Heart left ventricle (tissue), 16 donors: ENCODE data around the gene SWAP70. TPM values are rescaled to one million over a fixed set of nuclear protein-coding genes. Genes with fewer than 3 reads are reported as not detected.

Experiments used
- ATAC-seq, 4 donors: fragments of 200-7000 bp; cut with Tn5 transposase; one replicate each; pipeline ENCODE4 v1.9.1; 2020 to 2022; ENCODE audit warnings: moderate library complexity in 4 of 4, mild to moderate bottlenecking in 3 of 4, moderate number of reproducible peaks in 1 of 4
- DNase-seq, 5 donors: peaks; one replicate each; pipeline ENCODE4 v3.0.0-alpha.2; 2020
- H3K27ac ChIP-seq, 12 donors: fragments of 200-600 bp; sonication (generic) in 4 of 12; one replicate each; pipeline versions ENCODE4 v1.5.0 to v1.8.0; 2016 to 2022; ENCODE audit warnings: mild to moderate bottlenecking in 2 of 12
- H3K27me3 ChIP-seq, 9 donors: fragments of 200-600 bp; sonication (generic) in 2 of 9; one replicate each; pipeline versions ENCODE4 v1.5.1 to v1.8.0; 2016 to 2022; ENCODE audit warnings: mild to moderate bottlenecking in 3 of 9
- H3K36me3 ChIP-seq, 9 donors: fragments of 200-600 bp; sonication (generic) in 2 of 9; one replicate each; pipeline versions ENCODE4 v1.5.0 to v1.8.0; 2018 to 2022; ENCODE audit warnings: mild to moderate bottlenecking in 2 of 9
- H3K4me1 ChIP-seq, 12 donors: fragments of 200-600 bp; sonication (generic) in 4 of 12; one replicate each; pipeline versions ENCODE4 v1.5.0 to v1.8.0; 2016 to 2022; ENCODE audit warnings: mild to moderate bottlenecking in 3 of 12
- H3K4me3 ChIP-seq, 12 donors: fragments of 200-600 bp; sonication (generic) in 4 of 12; one replicate each; pipeline versions ENCODE4 v1.5.0 to v1.8.0; 2017 to 2022; ENCODE audit warnings: mild to moderate bottlenecking in 9 of 12, moderate library complexity in 4 of 12
- H3K9me3 ChIP-seq, 12 donors: fragments of 200-600 bp; sonication (generic) in 4 of 12; one replicate each; pipeline versions ENCODE4 v1.5.0 to v1.8.0; 2016 to 2022; ENCODE audit warnings: mild to moderate bottlenecking in 1 of 12
- CTCF ChIP-seq, 12 donors: fragments of 200-600 bp; sonication (generic) in 4 of 12; IDR thresholded peaks; one replicate each; pipeline versions ENCODE4 v1.5.0 to v1.8.0; 2018 to 2022; ENCODE audit warnings: antibody characterized with exemption in 12 of 12, mild to moderate bottlenecking in 5 of 12
- POLR2A ChIP-seq, 2 donors: fragments of 450-650 bp; IDR thresholded peaks; one replicate each; pipeline ENCODE4 v1.6.1; 2017; ENCODE audit warnings: antibody characterized with exemption in 2 of 2, mild to moderate bottlenecking in 2 of 2, moderate library complexity in 2 of 2
- WGBS, 4 donors: extraction: QIAGEN DNeasy Blood & Tissue Kit in 2 of 4; methylation state at CpG; one replicate each; pipeline versions ENCODE4 v1.1.5 to v1.1.7; 2013 to 2018; 5-methylcytosine and 5-hydroxymethylcytosine counted together
- intact Hi-C, 10 donors: fragments of 100-400 bp; cut with DNase I; formaldehyde crosslinking; loops; one replicate each; pipeline versions ENCODE4 v1.11.1 to v1.14.2; 2022
- polyA plus RNA-seq, 2 donors: library from polyadenylated mRNA; stranded (reverse); fragments of 200-250 nt; gene quantifications; one replicate each; pipeline ENCODE4 v1.2.3, GENCODE V29; 2013
- total RNA-seq, 9 donors: library from RNA; depleted of rRNA in 2 of 9; stranded (reverse); fragments of >200 nt in 2 of 9; fragmentation: NEBNext Ultra II Directional in 3 of 9; extraction: Animal tissue kit (Norgen Biotek cat#: 25700) in 3 of 9; gene quantifications; one replicate each; pipeline versions ENCODE4 v1.1.0 to v1.2.4, GENCODE V29; 2016 to 2023
- donor health status: ischemic (EF 13 %, LVEDD 7.1; RV severe dilation, severe dysfunction).
- donor health status: healthy with polysubstance abuse.
- donor health status: DM: no; HTN: yes; CAD: no.
- donor health status: DM: no; HTN: no; CAD: no.
- donor health status: ischemic (EF 25% LVEDD 6.9; RV normal size, moderate dysfunction).
- donor health status: ischemic (EF 25% LVEDD 5.7; RV mildly dilated, moderate dysfunction).
- donor health status: healthy.
- donor health status: DM: yes; HTN: yes; CAD: no.
- donor health status: ischemic (EF 35%, LVEDD 5.7; RV mildly dilated, moderate dysfunction).
- donor health status: nonischemic (EF 11% LVEDD 7.7; RV severe dilation, severe dysfunction).
- donor health status: DM: yes; HTN: yes; CAD: no.
- donor health status: PGD.
- donor health status: ischemic (EF 29% LVEDD 5.4; RV normal size, mild dysfunction).
- donor health status: nonischemic (EF 23%, LVEDD 6.1; RV moderate dilation, normal function).

Gene SWAP70
- total and polyA plus RNA-seq, 11 donors: 6.0 to 38.5 (median 21.8) TPM

- intact Hi-C loops: loop anchor here in 1 of 10 donors (5.0 kb wide), 1 partner anchor 40 kb away; no protein-coding TSS in a partner anchor
- ATAC-seq: no peak
- no peaks in the 10 kb centered on the region for H3K36me3 ChIP-seq
- no peak for DNase-seq
- TF ChIP-seq CTCF (IDR thresholded peaks at IDR 0.05) (no peak), POLR2A (IDR thresholded peaks at IDR 0.05) (no peak)
- no peaks in the 10 kb centered on the region for H3K27me3 ChIP-seq
- peaks cover 0 to 25% (median 0%) of the 10 kb centered on the region in 12 donors for H3K4me1 ChIP-seq
- H3K9me3 ChIP-seq: peaks cover 0 to 8% (median 0%) of the 10 kb centered on the region in 12 donors
- no peak overlapping the region for H3K27ac ChIP-seq
- no peak overlapping the region for H3K4me3 ChIP-seq
Measured at GRCh38 chr11:9656864-9657263, 7.0 kb upstream of the SWAP70 start.

GRCh38 chr11:9657531-9657930 lies 6.3 kb upstream of the SWAP70 start:
- H3K36me3 ChIP-seq: no peaks in the 10 kb centered on the region
- H3K27ac ChIP-seq: no peak overlapping the region
- no peaks in the 10 kb centered on the region for H3K27me3 ChIP-seq
- DNase-seq (no peak), ATAC-seq (no peak)
- H3K4me3 ChIP-seq: no peak overlapping the region
- WGBS, 4 donors: 89 to 93% (median 90%) methylated on average over 6 of the region's 6 CpGs
- peaks cover 0 to 25% (median 0%) of the 10 kb centered on the region in 12 donors for H3K4me1 ChIP-seq
- TF ChIP-seq CTCF (IDR thresholded peaks at IDR 0.05): no peak
- TF ChIP-seq POLR2A (IDR thresholded peaks at IDR 0.05): no peak
- peaks cover 0 to 8% (median 0%) of the 10 kb centered on the region in 12 donors for H3K9me3 ChIP-seq
- intact Hi-C loops: loop anchor here in 1 of 10 donors (5.0 kb wide), 1 partner anchor 40 kb away; no protein-coding TSS in a partner anchor

GRCh38 chr11:9660886-9661285 lies 3.0 kb upstream of the SWAP70 start:
- no peak for DNase-seq
- H3K9me3 ChIP-seq: peaks cover 0 to 13% (median 7%) of the 10 kb centered on the region in 12 donors
- WGBS, 4 donors: 96 to 98% (median 97%) methylated on average over 3 of the region's 3 CpGs
- no peaks in the 10 kb centered on the region for H3K36me3 ChIP-seq
- ATAC-seq: no peak
- TF ChIP-seq CTCF (IDR thresholded peaks at IDR 0.05): no peak
- TF ChIP-seq POLR2A (IDR thresholded peaks at IDR 0.05): no peak
- H3K27ac ChIP-seq: peak overlapping the region in 1 of 12 donors; percentile 87
- no peak overlapping the region for H3K4me3 ChIP-seq
- peaks cover 0 to 42% (median 8%) of the 10 kb centered on the region in 12 donors for H3K4me1 ChIP-seq
- intact Hi-C loops: loop anchor here in 3 of 10 donors (5.0 to 10.0 kb wide), 2 partner anchors 46 to 49 kb away; no protein-coding TSS in a partner anchor
- no peaks in the 10 kb centered on the region for H3K27me3 ChIP-seq

GRCh38 chr11:9662273-9662672 lies 1.6 kb upstream of the SWAP70 start:
- DNase-seq (peak in 4 of 5 donors; percentile 13 to 33 (median 30)), ATAC-seq (peak in 2 of 4 donors; percentile 10 to 45)
- WGBS, 4 donors: 72 to 78% (median 74%) methylated on average over 3 of the region's 3 CpGs
- H3K27me3 ChIP-seq: no peaks in the 10 kb centered on the region
- peak overlapping the region in 4 of 12 donors; percentile 87 to 95 (median 93) for H3K27ac ChIP-seq
- no peaks in the 10 kb centered on the region for H3K36me3 ChIP-seq
- peaks cover 0 to 17% (median 12%) of the 10 kb centered on the region in 12 donors for H3K9me3 ChIP-seq
- intact Hi-C loops: loop anchor here in 4 of 10 donors (2.0 to 10.0 kb wide), 3 partner anchors 47 to 50 kb away; no protein-coding TSS in a partner anchor
- H3K4me1 ChIP-seq: peaks cover 0 to 41% (median 5%) of the 10 kb centered on the region in 12 donors
- TF ChIP-seq CTCF (IDR thresholded peaks at IDR 0.05) (no peak), POLR2A (IDR thresholded peaks at IDR 0.05) (no peak)
- no peak overlapping the region for H3K4me3 ChIP-seq
